KOPT-K1 (cell line): Measurements from ENCODE around the gene CNN1.

Experiments used
- H3K27ac ChIP-seq: fragments of 200-600 bp; sonication (generic); 2 replicates; pipeline ENCODE4 v1.5.1; 2016; ENCODE audit warnings: antibody characterized with exemption, mild to moderate bottlenecking, low read depth, low read length; ENCODE audit not compliant: poor library complexity, severe bottlenecking
- H3K36me3 ChIP-seq: fragments of 200-600 bp; sonication (generic); 2 replicates; pipeline ENCODE4 v1.5.1; 2017; ENCODE audit warnings: antibody characterized with exemption, mild to moderate bottlenecking, low read length, moderate library complexity; ENCODE audit not compliant: insufficient read depth
- H3K9me3 ChIP-seq: fragments of 200-600 bp; sonication (generic); 2 replicates; pipeline ENCODE4 v1.5.1; 2017; ENCODE audit warnings: antibody characterized with exemption, low read length, mild to moderate bottlenecking; ENCODE audit not compliant: insufficient read depth, poor library complexity, severe bottlenecking

The CNN1 gene

DNA sequence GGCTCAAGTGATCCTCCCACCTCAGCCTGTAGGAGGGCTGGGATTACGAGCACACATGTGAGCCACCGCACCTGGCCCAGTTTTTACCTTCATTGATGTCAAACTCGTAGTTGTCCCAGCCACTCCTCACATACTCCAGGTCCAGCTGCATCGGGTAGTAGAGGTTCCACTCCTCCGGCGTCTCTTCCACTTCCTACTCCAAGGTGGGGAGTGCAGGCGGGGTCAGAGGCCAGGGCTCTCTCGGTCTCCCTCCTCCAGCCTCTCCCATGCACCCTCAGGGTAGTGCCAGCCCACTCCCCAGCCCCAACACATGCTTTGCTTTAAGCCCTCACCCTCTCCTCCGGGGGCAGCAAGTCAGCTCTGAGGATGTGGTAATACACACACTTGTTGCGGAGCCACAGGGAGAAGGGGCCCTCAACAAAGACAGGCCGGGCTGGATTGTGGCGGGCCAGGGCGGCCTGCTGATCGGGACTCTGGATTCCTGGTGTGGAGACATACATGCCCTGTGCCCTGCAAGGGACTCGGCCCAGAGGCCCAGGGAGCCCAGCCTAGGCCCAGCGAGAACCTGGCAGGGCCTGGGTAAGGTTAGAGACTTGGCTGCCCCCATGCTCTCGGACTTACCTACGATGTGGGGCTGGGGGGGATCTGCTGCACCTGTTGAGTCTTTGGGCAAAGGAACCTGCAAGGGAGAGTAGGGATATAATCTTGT is 31.1 kb upstream of the CNN1 start:
- Histone ChIP-seq H3K36me3 (peaks cover 11% of the 10 kb centered on the region), H3K9me3 (no peaks in the 10 kb centered on the region), H3K27ac (peak overlapping the region; percentile 82)

DNA sequence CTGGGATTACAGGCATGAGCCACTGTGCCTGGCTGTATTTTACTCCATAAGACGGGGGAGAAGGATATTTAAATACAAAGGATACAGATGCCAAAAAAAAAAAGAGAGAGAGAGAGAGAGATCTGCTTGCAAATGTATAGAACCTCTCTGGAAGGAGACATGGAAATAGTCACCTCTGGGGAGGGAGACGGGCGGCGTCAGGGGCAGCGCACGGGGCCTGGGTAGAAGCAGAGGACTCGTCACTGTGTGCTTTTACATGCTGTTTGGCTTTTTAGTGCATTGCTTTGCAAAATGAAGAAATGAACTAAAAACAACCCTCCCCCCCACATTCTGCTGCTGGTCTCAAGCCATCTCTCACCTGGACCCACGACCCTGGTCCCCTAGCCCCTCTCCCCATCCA is 28.2 kb upstream of the CNN1 start:
- H3K27ac ChIP-seq: no peak overlapping the region
- peaks cover 18% of the 10 kb centered on the region for H3K36me3 ChIP-seq

DNA sequence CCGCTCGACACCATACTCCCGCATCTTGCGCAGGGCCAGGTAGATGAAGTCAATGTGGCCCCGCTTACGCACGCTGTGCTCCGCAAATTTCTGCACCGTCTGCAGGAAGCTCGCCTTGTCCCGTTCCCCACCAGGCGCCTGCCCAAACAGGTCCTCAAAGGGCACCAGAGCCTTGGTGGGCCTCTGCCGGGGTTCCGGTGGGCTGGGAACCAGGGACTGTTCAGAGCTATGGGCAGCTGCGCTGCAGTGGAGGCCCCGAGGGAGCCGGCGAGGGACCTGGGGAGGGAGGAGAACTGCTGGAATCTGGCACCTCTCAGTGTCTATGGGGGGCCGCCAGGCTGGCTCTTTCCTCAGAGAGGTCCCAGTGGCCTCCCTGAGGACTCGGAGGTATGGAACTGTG is 24.7 kb upstream of the CNN1 start:
- Histone ChIP-seq H3K9me3 (no peaks in the 10 kb centered on the region), H3K36me3 (peaks cover 23% of the 10 kb centered on the region), H3K27ac (no peak overlapping the region)

More for the DNA sequence above, 28.2 kb upstream of the CNN1 start:
- H3K9me3 ChIP-seq: no peaks in the 10 kb centered on the region

DNA sequence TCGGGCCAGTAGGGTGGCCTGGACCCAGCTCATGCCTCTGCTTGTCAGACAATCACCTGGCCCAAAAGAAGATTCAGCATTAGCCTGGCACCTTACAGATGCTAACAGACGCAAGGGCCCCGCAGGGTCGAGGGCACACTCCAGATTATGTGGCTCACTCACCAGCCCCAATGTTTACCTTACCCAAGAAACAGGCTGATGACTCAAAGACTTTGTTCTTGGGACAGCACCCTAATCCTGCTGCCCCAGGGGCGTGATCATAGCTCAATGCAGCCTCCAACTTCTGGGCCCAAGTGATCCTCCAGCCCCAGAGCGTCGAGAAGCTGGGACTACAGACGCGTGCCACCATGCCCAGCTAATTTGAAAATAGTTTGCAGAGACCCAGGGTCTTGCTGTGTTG is 19.5 kb upstream of the CNN1 start:
- H3K36me3 ChIP-seq: peaks cover 6% of the 10 kb centered on the region; the same call in 1 of the 2 replicates
- no peak overlapping the region for H3K27ac ChIP-seq
- no peaks in the 10 kb centered on the region for H3K9me3 ChIP-seq

GRCh38 chr19:11528551-11529341 is 9.9 kb upstream of the CNN1 start, which contains the start of gene ECSIT:
Gene ECSIT (minus strand): TSS chr19:11529134. CDS start chr19:11519170, 9,964 bp downstream.
- no peaks in the 10 kb centered on the region for H3K36me3 ChIP-seq
- H3K27ac ChIP-seq: peak within 1 kb of the TSS; percentile 67
- H3K9me3 ChIP-seq: no peaks in the 10 kb centered on the region

DNA sequence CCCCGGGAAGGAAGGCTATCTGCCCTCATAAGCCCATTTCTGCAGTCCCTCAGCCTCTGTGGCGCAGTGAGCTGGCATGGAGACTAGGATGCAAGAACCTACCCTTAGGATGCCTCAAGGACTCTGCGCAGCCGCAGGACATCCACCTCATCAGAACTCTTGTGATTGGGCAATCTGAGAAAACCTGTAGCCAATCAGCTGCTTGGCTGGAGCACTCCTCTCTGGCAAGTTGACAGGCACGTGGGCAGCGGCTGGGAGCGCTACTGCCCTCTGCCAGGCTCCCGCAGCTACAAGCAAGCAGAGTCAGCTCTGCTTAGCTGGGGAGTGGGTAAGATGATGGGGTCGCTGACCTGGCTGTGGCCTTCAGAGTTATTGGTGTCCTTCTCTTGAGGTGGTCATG is 8.2 kb upstream of the CNN1 start:
- Histone ChIP-seq H3K27ac (no peak overlapping the region), H3K36me3 (no peaks in the 10 kb centered on the region), H3K9me3 (no peaks in the 10 kb centered on the region)

DNA sequence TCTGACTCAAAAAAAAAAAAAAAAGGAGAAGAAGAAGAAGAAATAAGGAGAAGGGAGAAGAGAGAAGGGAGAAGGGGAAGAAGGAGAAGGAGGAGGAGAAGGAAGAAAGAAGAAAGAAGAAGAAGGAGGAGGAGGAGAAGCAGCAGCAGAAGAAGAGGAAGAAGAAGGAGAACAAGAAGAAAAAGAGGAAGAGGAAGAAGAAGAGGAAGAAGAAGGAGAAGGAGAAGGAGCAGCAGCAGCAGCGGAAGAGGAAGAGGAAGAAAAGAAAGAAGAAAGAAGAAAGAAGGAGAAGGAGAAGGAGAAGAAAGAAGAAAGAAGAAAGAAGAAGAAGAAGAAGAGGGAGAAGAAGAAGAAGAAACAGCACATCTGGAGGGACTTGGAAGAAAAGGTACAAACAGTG is 4.1 kb upstream of the CNN1 start:
- Histone ChIP-seq H3K9me3 (no peaks in the 10 kb centered on the region), H3K27ac (no peak overlapping the region), H3K36me3 (no peaks in the 10 kb centered on the region)

DNA sequence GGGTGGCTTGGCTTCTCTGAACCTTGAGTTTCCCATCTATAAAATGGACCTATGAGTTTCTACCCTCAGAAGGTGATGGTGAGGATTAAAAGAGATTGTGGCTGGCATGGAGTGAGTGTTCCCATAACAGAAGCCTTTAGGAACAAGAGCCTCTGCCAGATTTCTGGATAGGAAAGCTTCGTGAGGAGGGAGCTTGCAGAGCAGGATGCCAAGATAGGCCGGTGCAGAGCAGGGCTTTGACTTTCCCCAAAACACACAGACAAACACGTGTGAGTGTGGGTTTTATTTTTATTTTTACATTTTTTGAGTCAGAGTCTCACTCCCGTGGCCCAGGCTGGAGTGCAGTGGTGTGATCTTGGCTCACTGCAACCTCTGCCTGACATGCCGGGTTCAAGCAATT is 3.7 kb upstream of the CNN1 start:
- H3K27ac ChIP-seq: no peak overlapping the region
- H3K36me3 ChIP-seq: no peaks in the 10 kb centered on the region
- H3K9me3 ChIP-seq: no peaks in the 10 kb centered on the region

GRCh38 chr19:11535792-11536595 is 2.7 kb upstream of the CNN1 start:
- H3K27ac ChIP-seq: no peak overlapping the region

DNA sequence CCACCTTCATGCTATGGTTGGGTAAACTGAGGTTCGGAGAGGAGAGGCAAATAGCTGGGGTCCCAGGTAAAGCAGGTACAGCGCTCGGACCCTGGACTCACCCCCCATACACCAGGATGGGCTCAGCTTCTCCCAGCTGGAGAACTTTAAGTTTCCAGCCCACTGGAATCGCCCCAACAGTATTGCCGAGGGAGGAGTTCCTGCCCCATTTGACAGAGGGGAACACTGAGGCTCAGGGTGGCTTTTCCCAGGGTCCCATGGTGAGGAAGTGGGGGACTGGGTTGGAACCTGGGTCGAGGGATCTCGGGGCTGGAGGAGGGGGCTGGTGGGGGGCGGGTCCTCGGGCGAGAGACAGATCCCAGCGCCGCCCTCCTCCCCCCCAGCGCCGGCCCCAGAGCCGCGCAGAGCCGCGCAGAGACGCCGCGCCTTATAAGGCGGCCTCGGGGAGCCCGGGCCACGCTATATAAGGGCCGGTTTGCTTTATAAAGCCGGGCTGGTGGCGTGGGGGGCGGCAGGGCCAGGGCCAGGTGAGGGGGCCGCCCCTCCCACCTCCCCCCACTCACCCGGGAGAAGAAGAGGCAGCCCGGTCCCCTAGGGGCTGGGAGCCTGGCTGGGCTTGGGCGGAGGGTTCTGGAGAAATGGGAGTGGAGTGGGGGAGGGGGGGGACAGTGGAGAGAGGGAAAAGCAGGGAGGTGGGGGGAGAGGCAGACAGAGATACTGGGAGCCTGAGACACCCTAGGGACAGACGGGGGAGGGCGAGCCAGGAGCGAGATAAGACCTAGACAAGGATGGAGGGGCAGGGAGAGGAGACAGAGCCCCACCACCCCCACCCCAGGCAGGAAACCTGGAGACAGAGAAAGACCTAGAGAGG is 1.1 kb downstream of the CNN1 start:
- Histone ChIP-seq H3K36me3 (no peaks in the 10 kb centered on the region), H3K9me3 (no peaks in the 10 kb centered on the region), H3K27ac (no peak overlapping the region)

More at GRCh38 chr19:11535792-11536595, 2.7 kb upstream of the CNN1 start:
- H3K9me3 ChIP-seq: no peaks in the 10 kb centered on the region
- H3K36me3 ChIP-seq: no peaks in the 10 kb centered on the region

GRCh38 chr19:11540645-11541044 is 2.0 kb downstream of the CNN1 start:
- Histone ChIP-seq H3K9me3 (no peaks in the 10 kb centered on the region), H3K36me3 (no peaks in the 10 kb centered on the region), H3K27ac (no peak overlapping the region)

DNA sequence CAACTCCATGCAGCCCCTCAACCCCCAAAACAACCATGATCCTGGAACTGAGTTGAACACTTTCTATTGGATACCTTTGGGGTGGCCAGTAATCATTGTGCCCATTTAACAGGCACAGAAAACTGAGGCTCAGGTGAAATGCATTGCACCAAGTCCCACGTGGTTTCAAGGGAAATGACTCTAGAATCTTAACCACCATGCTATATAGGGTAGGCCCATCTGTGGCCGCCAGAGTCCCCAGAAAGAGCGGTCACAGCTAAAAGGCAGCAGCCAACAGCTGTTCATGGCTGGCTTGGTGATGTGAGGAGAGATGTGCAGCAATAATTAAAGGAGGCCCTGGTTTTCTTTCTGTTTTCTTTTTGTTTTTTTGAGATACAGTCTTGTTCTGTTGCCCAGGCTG is 2.6 kb downstream of the CNN1 start:
- Histone ChIP-seq H3K27ac (no peak overlapping the region), H3K36me3 (no peaks in the 10 kb centered on the region), H3K9me3 (no peaks in the 10 kb centered on the region)

DNA sequence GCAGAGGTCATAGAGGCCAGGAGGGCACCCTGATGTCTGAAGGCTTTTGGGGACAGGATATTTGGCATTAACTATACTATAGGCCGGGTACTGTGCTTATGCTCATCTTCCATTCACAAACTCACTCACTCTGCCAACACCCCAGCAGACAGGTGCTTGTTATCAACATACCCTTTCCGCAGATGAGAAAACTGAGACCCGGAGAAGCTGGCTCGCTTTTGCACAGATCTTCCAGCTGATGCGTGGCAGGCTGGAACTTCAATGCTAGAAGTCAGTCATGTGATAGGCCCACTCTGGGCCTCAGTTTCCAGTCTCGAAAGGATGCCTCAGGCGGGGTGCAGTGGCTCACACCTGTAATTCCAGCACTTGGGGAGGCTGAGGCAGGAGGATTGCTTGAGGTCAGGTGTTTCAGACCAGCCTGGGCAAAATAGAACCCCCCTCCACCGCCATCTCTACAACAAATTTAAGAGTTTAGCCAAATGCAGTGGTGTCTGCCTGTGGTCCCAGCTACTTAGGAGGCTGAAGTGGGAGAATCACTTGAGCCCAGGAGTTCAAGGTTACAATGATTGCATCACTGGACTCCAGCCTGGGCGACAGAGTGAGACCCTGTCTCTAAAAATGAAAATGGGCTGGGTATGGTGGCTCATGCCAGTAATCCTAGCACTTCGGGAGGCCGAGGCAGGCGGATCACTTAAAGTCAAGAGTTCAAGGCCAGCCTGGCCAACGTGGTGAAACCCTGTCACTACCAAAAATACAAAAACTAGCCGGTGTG is 9.5 kb downstream of the CNN1 start:
- H3K9me3 ChIP-seq: no peaks in the 10 kb centered on the region
- no peak overlapping the region for H3K27ac ChIP-seq
- peaks cover 16% of the 10 kb centered on the region for H3K36me3 ChIP-seq
